Kidney epithelial cell (primary cell): ENCODE data around the gene CYB5D1. TPM values are rescaled to one million over a fixed set of nuclear protein-coding genes. Genes with fewer than 3 reads are reported as not detected.

Experiments
- DNase-seq: peaks from one replicate; pipeline ENCODE4 v3.0.0-alpha.2; 2010; ENCODE audit warnings: low read depth
- H3K27me3 ChIP-seq: 2 replicates; pipeline ENCODE4 v1.6.0; 2011; ENCODE audit warnings: low read length; ENCODE audit not compliant: control insufficient read depth, insufficient read depth
- H3K36me3 ChIP-seq: 2 replicates; pipeline ENCODE4 v1.5.1; 2011; ENCODE audit warnings: low read length; ENCODE audit not compliant: control insufficient read depth, insufficient read depth
- H3K4me3 ChIP-seq: 2 replicates; pipeline ENCODE4 v1.5.1; 2011; ENCODE audit warnings: low read depth, mild to moderate bottlenecking, control low read depth, low read length
- total RNA-seq: library from RNA; depleted of rRNA; stranded (reverse); fragments of >200 nt; gene quantifications from 2 replicates; pipeline ENCODE4 v1.2.3, GENCODE V29; 2015
- TF ChIP-seq, protein P1 (sequence below): IDR thresholded peaks from 2 replicates; pipeline ENCODE4 v1.5.1; 2011; ENCODE audit warnings: mild to moderate bottlenecking, moderate library complexity, low read length, control low read depth, inconsistent platforms; ENCODE audit not compliant: insufficient read depth, poor library complexity, severe bottlenecking

Gene CYB5D1
- total RNA-seq, 1 donor from 2014 or later = 7.4 TPM

DNA sequence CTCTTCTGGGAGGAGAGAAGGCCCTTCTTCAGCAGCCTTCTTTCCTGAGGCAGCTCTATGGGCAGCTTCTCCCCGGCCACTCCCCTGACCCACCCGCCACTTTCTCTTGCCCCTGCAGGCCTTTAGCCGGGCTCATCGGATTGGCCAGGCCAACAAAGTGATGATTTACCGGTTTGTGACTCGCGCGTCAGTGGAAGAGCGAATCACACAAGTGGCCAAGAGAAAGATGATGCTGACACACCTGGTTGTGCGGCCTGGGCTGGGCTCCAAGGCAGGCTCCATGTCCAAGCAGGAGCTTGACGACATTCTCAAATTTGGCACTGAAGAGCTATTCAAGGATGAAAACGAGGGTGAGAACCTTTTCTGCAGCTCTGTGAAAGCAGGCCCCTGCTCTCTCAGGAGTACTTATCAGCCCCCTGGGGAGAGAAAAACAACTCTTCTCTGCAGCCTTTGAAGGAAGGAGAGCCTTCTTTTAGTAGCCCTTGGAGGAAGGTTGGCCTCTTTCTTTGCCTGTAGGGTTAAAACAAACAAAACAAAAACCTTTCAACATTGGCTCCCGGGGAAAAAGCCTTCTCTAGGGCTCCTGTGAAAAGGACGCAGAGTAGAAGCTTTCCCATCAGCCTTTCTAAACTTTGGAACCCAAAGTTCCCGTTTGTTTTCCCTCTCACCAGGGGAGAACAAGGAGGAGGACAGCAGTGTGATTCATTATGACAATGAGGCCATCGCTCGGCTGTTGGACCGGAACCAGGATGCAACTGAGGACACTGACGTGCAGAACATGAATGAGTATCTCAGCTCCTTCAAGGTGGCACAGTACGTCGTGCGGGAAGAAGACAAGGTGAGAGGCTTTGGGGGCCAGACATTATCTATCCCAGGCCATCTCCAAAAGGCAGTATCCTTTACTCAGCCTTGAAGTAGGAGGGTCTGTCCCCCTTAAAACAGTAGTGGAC, 45.6 kb downstream of the CYB5D1 start:
- TF ChIP-seq, protein P1, sequence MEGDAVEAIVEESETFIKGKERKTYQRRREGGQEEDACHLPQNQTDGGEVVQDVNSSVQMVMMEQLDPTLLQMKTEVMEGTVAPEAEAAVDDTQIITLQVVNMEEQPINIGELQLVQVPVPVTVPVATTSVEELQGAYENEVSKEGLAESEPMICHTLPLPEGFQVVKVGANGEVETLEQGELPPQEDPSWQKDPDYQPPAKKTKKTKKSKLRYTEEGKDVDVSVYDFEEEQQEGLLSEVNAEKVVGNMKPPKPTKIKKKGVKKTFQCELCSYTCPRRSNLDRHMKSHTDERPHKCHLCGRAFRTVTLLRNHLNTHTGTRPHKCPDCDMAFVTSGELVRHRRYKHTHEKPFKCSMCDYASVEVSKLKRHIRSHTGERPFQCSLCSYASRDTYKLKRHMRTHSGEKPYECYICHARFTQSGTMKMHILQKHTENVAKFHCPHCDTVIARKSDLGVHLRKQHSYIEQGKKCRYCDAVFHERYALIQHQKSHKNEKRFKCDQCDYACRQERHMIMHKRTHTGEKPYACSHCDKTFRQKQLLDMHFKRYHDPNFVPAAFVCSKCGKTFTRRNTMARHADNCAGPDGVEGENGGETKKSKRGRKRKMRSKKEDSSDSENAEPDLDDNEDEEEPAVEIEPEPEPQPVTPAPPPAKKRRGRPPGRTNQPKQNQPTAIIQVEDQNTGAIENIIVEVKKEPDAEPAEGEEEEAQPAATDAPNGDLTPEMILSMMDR = no peak
- DNase-seq = no peak
- Histone ChIP-seq H3K27me3 (no peaks in the 10 kb centered on the region), H3K4me3 (no peak overlapping the region), H3K36me3 (peaks cover 3% of the 10 kb centered on the region)

DNA sequence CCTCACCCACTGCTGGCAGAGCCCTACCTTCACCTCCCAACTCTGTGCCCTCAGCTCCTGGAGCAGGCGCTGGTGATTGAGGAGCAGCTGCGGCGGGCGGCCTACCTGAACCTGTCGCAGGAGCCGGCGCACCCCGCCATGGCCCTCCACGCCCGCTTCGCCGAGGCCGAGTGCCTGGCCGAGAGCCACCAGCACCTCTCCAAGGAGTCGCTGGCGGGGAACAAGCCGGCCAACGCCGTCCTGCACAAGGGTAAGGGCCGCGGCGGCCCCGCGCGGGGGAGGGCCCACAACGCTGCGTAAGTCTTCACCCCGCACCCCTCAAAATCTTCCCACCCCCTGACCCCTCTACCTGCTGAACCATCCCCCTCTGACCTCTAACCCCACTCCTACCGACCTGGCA, 51.3 kb downstream of the CYB5D1 start:
- TF ChIP-seq, protein P1 = no peak
- Histone ChIP-seq H3K4me3 (no peak overlapping the region), H3K36me3 (peaks cover 1% of the 10 kb centered on the region), H3K27me3 (no peaks in the 10 kb centered on the region)
- DNase-seq = no peak

GRCh38 chr17:7910281-7910680, 52.5 kb downstream of the CYB5D1 start:
- no peak for DNase-seq
- TF ChIP-seq, protein P1 = no peak
- H3K36me3 ChIP-seq = no peaks in the 10 kb centered on the region
- H3K27me3 ChIP-seq = no peaks in the 10 kb centered on the region
- H3K4me3 ChIP-seq = no peak overlapping the region

GRCh38 chr17:7910711-7911110, 52.9 kb downstream of the CYB5D1 start:
- H3K27me3 ChIP-seq = no peaks in the 10 kb centered on the region
- TF ChIP-seq, protein P1 = no peak
- no peaks in the 10 kb centered on the region for H3K36me3 ChIP-seq
- no peak overlapping the region for H3K4me3 ChIP-seq
- no peak for DNase-seq

DNA sequence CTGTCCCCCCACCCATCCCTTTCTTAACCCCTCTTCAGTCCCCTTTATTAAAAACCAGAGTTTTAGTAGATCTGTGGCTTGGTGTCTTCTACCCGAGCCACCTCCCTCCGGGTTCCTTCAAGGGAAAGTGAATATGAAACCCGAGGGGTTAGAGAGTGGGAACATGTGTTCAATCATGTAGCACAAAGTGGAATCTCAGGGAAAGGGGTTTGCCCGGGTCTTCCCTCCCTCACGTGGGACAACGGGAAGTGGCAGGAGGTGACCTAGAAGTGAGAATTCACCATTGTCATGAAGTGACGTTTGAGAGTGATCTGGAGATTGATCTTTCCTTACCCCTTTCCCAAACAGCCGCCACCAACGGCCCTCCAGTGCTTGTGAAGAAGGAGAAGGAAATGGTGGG, 53.3 kb downstream of the CYB5D1 start:
- H3K36me3 ChIP-seq = no peaks in the 10 kb centered on the region
- no peaks in the 10 kb centered on the region for H3K27me3 ChIP-seq
- TF ChIP-seq, protein P1 = no peak
- no peak for DNase-seq
- H3K4me3 ChIP-seq = no peak overlapping the region

Other genes with a start within 250 kb of the CYB5D1 start
- gene FXR2, start 243.1 kb upstream of the CYB5D1 start, total RNA-seq = 43.0 and 45.7 TPM in 2 replicates
- gene SAT2, start 230.2 kb upstream of the CYB5D1 start, total RNA-seq = 61.6 and 76.0 TPM in 2 replicates
- gene SHBG, start 227.9 kb upstream of the CYB5D1 start, total RNA-seq = 0.79 TPM in 1 of 2 replicates, not detected in the other
- gene ATP1B2, start 207.1 kb upstream of the CYB5D1 start, total RNA-seq = not detected in 2 replicates
- 154 and 168 TPM in 2 replicates for gene TP53, start 170.5 kb upstream of the CYB5D1 start, total RNA-seq
- gene WRAP53, start 169.5 kb upstream of the CYB5D1 start, total RNA-seq = 13.3 and 14.9 TPM in 2 replicates
- 4.7 and 5.5 TPM in 2 replicates for gene EFNB3, start 152.8 kb upstream of the CYB5D1 start, total RNA-seq
- gene DNAH2, start 140.3 kb upstream of the CYB5D1 start, total RNA-seq = 0.04 TPM in 1 of 2 replicates, not detected in the other
- 15.6 and 20.4 TPM in 2 replicates for gene KDM6B, start 23.8 kb upstream of the CYB5D1 start, total RNA-seq
- 3.5 and 4.3 TPM in 2 replicates for gene TMEM88, start 2.9 kb upstream of the CYB5D1 start, total RNA-seq
- gene NAA38, start 444 bp upstream of the CYB5D1 start, total RNA-seq = 50.5 and 51.0 TPM in 2 replicates
- 36.2 and 42.4 TPM in 2 replicates for gene CHD3, start 30.8 kb downstream of the CYB5D1 start, total RNA-seq
- gene RNF227, start 58.3 kb downstream of the CYB5D1 start, total RNA-seq = 1.5 and 3.9 TPM in 2 replicates
- gene KCNAB3, start 71.9 kb downstream of the CYB5D1 start, total RNA-seq = 0.29 and 0.62 TPM in 2 replicates
- gene TRAPPC1, start 73.9 kb downstream of the CYB5D1 start, total RNA-seq = 45.5 and 51.6 TPM in 2 replicates
- 19.2 and 20.1 TPM in 2 replicates for gene CNTROB, start 74.2 kb downstream of the CYB5D1 start, total RNA-seq
- gene GUCY2D, start 144.6 kb downstream of the CYB5D1 start, total RNA-seq = 0.07 TPM in 1 of 2 replicates, not detected in the other
- gene ALOX15B, start 181.1 kb downstream of the CYB5D1 start, total RNA-seq = 0.29 TPM in 1 of 2 replicates, not detected in the other
- gene ALOX12B, start 229.7 kb downstream of the CYB5D1 start, total RNA-seq = 0.08 and 1.2 TPM in 2 replicates